Trophoblast cell (in vitro differentiated cells and primary cell): ENCODE measurements around the gene PWWP2B.
"Not testable (repeated sequence)": the region's sequence is repeated elsewhere in the genome, so short reads cannot be mapped to it uniquely, and the experiment has no call there.

Experiments used
- DNase-seq, 2 donors: peaks; one replicate each; pipeline ENCODE4 v3.0.0-alpha.2; 2016
- H2AFZ ChIP-seq: 2 replicates; pipeline ENCODE4 v1.6.1; 2013; ENCODE audit warnings: low read length, moderate library complexity, mild to moderate bottlenecking; ENCODE audit not compliant: insufficient read depth, poor library complexity
- H2AK5ac ChIP-seq: 2 replicates; pipeline ENCODE4 v1.6.1; 2013; ENCODE audit warnings: mild to moderate bottlenecking, low read length
- H2BK120ac ChIP-seq: 2 replicates; pipeline ENCODE4 v1.6.1; 2013; ENCODE audit warnings: low read length, mild to moderate bottlenecking, moderate library complexity; ENCODE audit not compliant: insufficient read depth, poor library complexity
- H2BK12ac ChIP-seq: 2 replicates; pipeline ENCODE4 v1.6.1; 2013; ENCODE audit warnings: mild to moderate bottlenecking, low read length, moderate library complexity
- H2BK5ac ChIP-seq: 2 replicates; pipeline ENCODE4 v1.6.1; 2013; ENCODE audit warnings: low read length, low read depth, moderate library complexity, mild to moderate bottlenecking; ENCODE audit not compliant: poor library complexity
- H3K14ac ChIP-seq: 2 replicates; pipeline ENCODE4 v1.6.1; 2013; ENCODE audit warnings: mild to moderate bottlenecking, low read length
- H3K18ac ChIP-seq: 2 replicates; pipeline ENCODE4 v1.6.1; 2013; ENCODE audit warnings: mild to moderate bottlenecking, low read length
- H3K23ac ChIP-seq: 2 replicates; pipeline ENCODE4 v1.6.1; 2013; ENCODE audit warnings: low read length
- H3K27ac ChIP-seq: 2 replicates; pipeline ENCODE4 v1.5.1; 2013; ENCODE audit warnings: low read depth, mild to moderate bottlenecking, inconsistent platforms, low read length, moderate library complexity
- H3K27me3 ChIP-seq: 2 replicates; pipeline ENCODE4 v1.6.1; 2013; ENCODE audit warnings: inconsistent platforms, mild to moderate bottlenecking, low read length, moderate library complexity; ENCODE audit not compliant: insufficient read depth
- H3K36me3 ChIP-seq, 2 experiments: 1 replicate in 1 of 2; 2 replicates in 1 of 2; pipeline ENCODE4 v1.6.1; 2013; ENCODE audit warnings: low read length in 2 of 2, mild to moderate bottlenecking in 2 of 2, moderate library complexity in 1 of 2; ENCODE audit not compliant: insufficient read depth in 2 of 2, control insufficient read depth in 1 of 2
- H3K4ac ChIP-seq: 2 replicates; pipeline ENCODE4 v1.6.1; 2013; ENCODE audit warnings: low read depth, mild to moderate bottlenecking, low read length, moderate library complexity
- H3K4me1 ChIP-seq, 2 experiments: 1 replicate in 1 of 2; 2 replicates in 1 of 2; pipeline ENCODE4 v1.6.1; 2013; ENCODE audit warnings: low read length in 2 of 2, mild to moderate bottlenecking in 2 of 2, moderate library complexity in 1 of 2; ENCODE audit not compliant: insufficient read depth in 2 of 2, control insufficient read depth in 1 of 2
- H3K4me2 ChIP-seq: 2 replicates; pipeline ENCODE4 v1.6.1; 2013; ENCODE audit warnings: inconsistent platforms, mild to moderate bottlenecking, low read length, moderate library complexity
- H3K4me3 ChIP-seq: 2 replicates; pipeline ENCODE4 v1.5.1; 2013; ENCODE audit warnings: mild to moderate bottlenecking, low read depth, low read length, inconsistent platforms
- H3K79me1 ChIP-seq: one replicate; pipeline ENCODE4 v1.6.1; 2013; ENCODE audit warnings: low read length
- H3K79me2 ChIP-seq: 2 replicates; pipeline ENCODE4 v1.6.1; 2013; ENCODE audit warnings: low read length, mild to moderate bottlenecking; ENCODE audit not compliant: control insufficient read depth, insufficient read depth, poor library complexity
- H3K9ac ChIP-seq: 2 replicates; pipeline ENCODE4 v1.6.1; 2013; ENCODE audit warnings: mild to moderate bottlenecking, low read length
- H3K9me3 ChIP-seq: 2 replicates; pipeline ENCODE4 v1.6.1; 2013; ENCODE audit warnings: low read depth, mild to moderate bottlenecking, control low read depth, inconsistent platforms, low read length; ENCODE audit not compliant: insufficient read depth
- H4K12ac ChIP-seq: 2 replicates; pipeline ENCODE4 v1.6.1; 2013; ENCODE audit warnings: low read depth, mild to moderate bottlenecking, low read length, moderate library complexity
- H4K8ac ChIP-seq: 2 replicates; pipeline ENCODE4 v1.6.1; 2013; ENCODE audit warnings: low read depth, mild to moderate bottlenecking, low read length, moderate library complexity
- H4K91ac ChIP-seq: one replicate; pipeline ENCODE4 v1.6.1; 2013; ENCODE audit warnings: low read depth, mild to moderate bottlenecking, low read length, moderate library complexity
- WGBS: extraction: QIAGEN DNeasy Blood & Tissue Kit; methylation state at CpG from one replicate; pipeline ENCODE4 v1.1.7; 2013; ENCODE audit warnings: missing lambda C conversion rate; ENCODE audit not compliant: insufficient read length, insufficient coverage; ENCODE audit errors: extremely low coverage; 5-methylcytosine and 5-hydroxymethylcytosine counted together

PWWP2B gene

DNA sequence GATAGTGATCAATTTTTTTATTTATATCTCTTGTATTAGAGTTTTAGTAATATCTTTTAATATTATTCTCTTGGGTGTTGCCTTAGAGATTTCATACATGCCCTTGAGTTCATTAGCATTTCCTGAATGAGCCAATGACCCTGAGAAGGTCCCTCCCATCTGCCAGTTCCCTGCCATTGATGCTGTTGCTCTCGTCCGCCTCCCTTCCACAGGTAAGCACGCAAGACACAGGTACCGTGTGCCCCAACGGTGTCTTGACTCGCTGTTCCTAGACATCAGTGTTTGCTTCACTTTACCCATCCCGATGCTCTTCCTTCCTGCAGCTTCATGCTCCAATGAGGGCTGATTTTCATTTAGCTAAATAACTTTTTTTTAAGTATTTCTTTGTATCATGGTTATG, 19.7 kb upstream of the PWWP2B start:
- H3K14ac ChIP-seq, result no peak overlapping the region
- no peaks in the 10 kb centered on the region for H3K27me3 ChIP-seq
- no peak overlapping the region for H3K4me2 ChIP-seq
- H3K4me1 ChIP-seq, result peaks cover 6 to 11% of the 10 kb centered on the region in 2 experiments
- H3K4me3 ChIP-seq, result no peak overlapping the region
- no peak overlapping the region for H2BK12ac ChIP-seq
- H2BK120ac ChIP-seq, result no peak overlapping the region
- H4K12ac ChIP-seq, result no peak overlapping the region
- no peaks in the 10 kb centered on the region for H3K79me1 ChIP-seq
- H3K9ac ChIP-seq, result no peak overlapping the region
- no CpG with 5 or more reads among the region's 7 CpGs for WGBS
- no peaks in the 10 kb centered on the region for H3K79me2 ChIP-seq
- H3K23ac ChIP-seq, result no peak overlapping the region
- no peaks in the 10 kb centered on the region for H3K36me3 ChIP-seq
- no peak overlapping the region for H2AK5ac ChIP-seq
- H3K27ac ChIP-seq, result no peak overlapping the region
- no peak overlapping the region for H3K18ac ChIP-seq
- H3K4ac ChIP-seq, result no peak overlapping the region
- no peak overlapping the region for H4K91ac ChIP-seq
- no peak overlapping the region for H2BK5ac ChIP-seq
- H3K9me3 ChIP-seq, result no peaks in the 10 kb centered on the region
- DNase-seq, result no peak
- H4K8ac ChIP-seq, result no peak overlapping the region
- H2AFZ ChIP-seq, result no peak overlapping the region

DNA sequence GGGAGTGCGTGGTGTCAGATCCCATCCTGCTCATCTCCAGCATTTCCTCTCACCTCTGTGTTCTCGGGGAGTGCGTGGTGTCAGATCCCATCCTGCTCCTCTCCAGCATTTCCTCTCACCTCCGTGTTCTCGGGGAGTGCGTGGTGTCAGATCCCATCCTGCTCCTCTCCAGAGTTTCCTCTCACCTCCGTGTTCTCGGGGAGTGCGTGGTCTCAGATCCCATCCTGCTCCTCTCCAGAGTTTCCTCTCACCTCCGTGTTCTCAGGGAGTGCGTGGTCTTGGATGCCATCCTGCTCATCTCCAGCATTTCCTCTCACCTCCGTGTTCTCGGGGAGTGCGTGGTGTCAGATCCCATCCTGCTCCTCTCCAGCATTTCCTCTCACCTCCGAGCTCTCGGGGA, 18.0 kb upstream of the PWWP2B start:
- not testable (repeated sequence) for H3K79me1 ChIP-seq, H3K79me2 ChIP-seq, H3K9me3 ChIP-seq, H2AK5ac ChIP-seq, H3K18ac ChIP-seq, H2BK5ac ChIP-seq, H3K36me3 ChIP-seq, H4K91ac ChIP-seq, H3K27me3 ChIP-seq, H4K8ac ChIP-seq, H2BK120ac ChIP-seq, DNase-seq, H3K4me3 ChIP-seq, H3K4me2 ChIP-seq, H3K4ac ChIP-seq, H4K12ac ChIP-seq, H3K14ac ChIP-seq, H2AFZ ChIP-seq, H3K23ac ChIP-seq, H3K27ac ChIP-seq, H2BK12ac ChIP-seq, H3K9ac ChIP-seq
- peaks cover 9 to 19% of the 10 kb centered on the region in 2 experiments for H3K4me1 ChIP-seq
- no CpG with 5 or more reads among the region's 16 CpGs for WGBS

DNA sequence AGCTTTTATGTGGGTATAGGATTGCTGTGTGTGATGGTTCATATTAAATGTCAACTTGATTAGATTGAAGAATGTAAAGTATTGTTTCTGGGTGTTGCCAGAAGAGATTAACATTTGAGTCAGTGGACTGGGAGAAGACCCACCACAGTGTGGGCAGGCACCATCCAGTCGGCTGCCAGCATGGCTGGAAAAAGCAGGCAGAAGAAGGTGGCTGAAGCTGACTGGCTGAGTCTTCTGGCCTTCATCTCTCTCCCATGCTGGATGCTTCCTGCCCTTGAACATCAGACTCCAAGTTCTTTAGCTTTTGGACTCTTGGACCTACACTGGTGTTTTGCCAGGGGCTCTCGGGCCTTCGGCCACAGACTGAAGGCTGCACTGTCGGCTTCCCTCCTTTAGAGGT, 16.0 kb upstream of the PWWP2B start:
- H3K9me3 ChIP-seq, H3K27me3 ChIP-seq, H4K91ac ChIP-seq, H4K8ac ChIP-seq, H2AK5ac ChIP-seq, H3K14ac ChIP-seq, H2BK12ac ChIP-seq, H2AFZ ChIP-seq, H2BK120ac ChIP-seq, H3K27ac ChIP-seq, H3K4me2 ChIP-seq, H3K79me1 ChIP-seq, DNase-seq, H4K12ac ChIP-seq, H3K23ac ChIP-seq, H3K9ac ChIP-seq, H2BK5ac ChIP-seq, H3K36me3 ChIP-seq, H3K4me3 ChIP-seq, H3K4ac ChIP-seq, H3K79me2 ChIP-seq, H3K18ac ChIP-seq: not testable (repeated sequence)
- H3K4me1 ChIP-seq, result peaks cover 6 to 14% of the 10 kb centered on the region in 2 experiments
- no CpG with 5 or more reads among the region's 4 CpGs for WGBS

DNA sequence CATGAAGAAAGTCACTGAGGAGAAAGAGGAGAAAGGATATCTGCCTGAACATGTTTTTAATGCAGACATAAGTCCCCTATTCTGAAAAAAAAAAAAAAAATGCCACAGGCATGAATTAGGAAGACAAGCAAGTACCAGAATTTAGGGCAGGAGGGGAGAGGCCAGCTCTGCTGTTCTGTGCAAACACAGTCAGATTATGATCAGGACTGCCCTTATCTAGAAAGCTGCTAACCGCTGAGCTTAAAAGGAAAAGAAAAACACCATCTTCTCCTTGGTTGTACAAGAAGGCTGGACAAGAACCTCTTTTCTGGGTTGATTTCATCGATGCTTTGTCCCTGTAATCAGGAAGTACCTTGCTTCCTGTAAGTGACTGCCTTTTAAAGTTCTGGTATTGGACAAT, 15.3 kb upstream of the PWWP2B start:
- H3K79me1 ChIP-seq, result no peaks in the 10 kb centered on the region
- H3K79me2 ChIP-seq, result no peaks in the 10 kb centered on the region
- peaks cover 1% of the 10 kb centered on the region for H3K9me3 ChIP-seq
- H2AFZ ChIP-seq, result no peak overlapping the region
- H2AK5ac ChIP-seq, result no peak overlapping the region
- H2BK120ac ChIP-seq, result no peak overlapping the region
- no peaks in the 10 kb centered on the region for H3K36me3 ChIP-seq
- H3K9ac ChIP-seq, result no peak overlapping the region
- no peak overlapping the region for H3K4me2 ChIP-seq
- peak; percentile 54 to 83 for DNase-seq
- no peak overlapping the region for H3K14ac ChIP-seq
- no peak overlapping the region for H3K23ac ChIP-seq
- no peak overlapping the region for H4K12ac ChIP-seq
- peaks cover 4 to 14% of the 10 kb centered on the region in 2 experiments for H3K4me1 ChIP-seq
- H4K91ac ChIP-seq, result no peak overlapping the region
- no peak overlapping the region for H3K4ac ChIP-seq
- no peak overlapping the region for H2BK12ac ChIP-seq
- no peak overlapping the region for H2BK5ac ChIP-seq
- peak overlapping the region; percentile 29 for H3K27ac ChIP-seq
- no peak overlapping the region for H3K4me3 ChIP-seq
- H3K27me3 ChIP-seq, result no peaks in the 10 kb centered on the region
- WGBS, result no CpG with 5 or more reads among the region's 2 CpGs
- no peak overlapping the region for H4K8ac ChIP-seq
- no peak overlapping the region for H3K18ac ChIP-seq
